DOHH2 (cell line): ENCODE results near the gene SNW1.

Experiments used
- H3F3A ChIP-seq: fragments of 200-600 bp; sonication (generic), shearing (Covaris generic); 2 replicates; pipeline ENCODE4 v1.6.0; 2016; ENCODE audit warnings: antibody characterized with exemption, mild to moderate bottlenecking; ENCODE audit not compliant: control insufficient read depth, insufficient read depth
- H3K27ac ChIP-seq: fragments of 200-600 bp; sonication (generic); 2 replicates; pipeline ENCODE4 v1.5.1; 2014; ENCODE audit warnings: low read depth, mild to moderate bottlenecking, low read length, moderate library complexity
- H3K27me3 ChIP-seq: fragments of 200-600 bp; sonication (generic); 2 replicates; pipeline ENCODE4 v1.6.1; 2014; ENCODE audit warnings: mild to moderate bottlenecking, low read length, mixed read lengths; ENCODE audit not compliant: control insufficient read depth
- H3K36me3 ChIP-seq: fragments of 200-600 bp; sonication (generic); 2 replicates; pipeline ENCODE4 v1.6.1; 2014; ENCODE audit warnings: mild to moderate bottlenecking, low read length, moderate library complexity, mixed read lengths; ENCODE audit not compliant: control insufficient read depth
- H3K4me1 ChIP-seq: fragments of 200-600 bp; sonication (generic); 2 replicates; pipeline ENCODE4 v1.6.1; 2014; ENCODE audit warnings: mild to moderate bottlenecking, low read length, mixed read lengths; ENCODE audit not compliant: control insufficient read depth
- H3K4me2 ChIP-seq: fragments of 200-600 bp; sonication (generic); 2 replicates; pipeline ENCODE4 v1.6.0; 2014; ENCODE audit warnings: mild to moderate bottlenecking, low read length, moderate library complexity
- H3K4me3 ChIP-seq: fragments of 200-600 bp; sonication (generic); 2 replicates; pipeline ENCODE4 v1.5.1; 2014; ENCODE audit warnings: mild to moderate bottlenecking, low read length, mixed read lengths
- H3K79me2 ChIP-seq: fragments of 200-600 bp; sonication (generic); 2 replicates; pipeline ENCODE4 v1.6.1; 2014; ENCODE audit warnings: mild to moderate bottlenecking, low read length, mixed read lengths; ENCODE audit not compliant: control insufficient read depth
- H3K9me2 ChIP-seq: fragments of 200-600 bp; sonication (generic); replicated peaks from 2 replicates; pipeline ENCODE4 v1.6.1; 2014; ENCODE audit warnings: mild to moderate bottlenecking, low read length, mixed read lengths; ENCODE audit not compliant: control insufficient read depth
- H3K9me3 ChIP-seq: fragments of 200-600 bp; sonication (generic); 2 replicates; pipeline ENCODE4 v1.6.1; 2014; ENCODE audit warnings: antibody characterized with exemption, low read length, mixed read lengths; ENCODE audit not compliant: control insufficient read depth, insufficient read depth
- H4K20me1 ChIP-seq: fragments of 200-600 bp; sonication (generic); 2 replicates; pipeline ENCODE4 v1.6.0; 2014; ENCODE audit warnings: low read depth, mild to moderate bottlenecking, antibody characterized with exemption, low read length, moderate library complexity; ENCODE audit not compliant: control insufficient read depth, insufficient read depth
- CTCF ChIP-seq: fragments of 200-600 bp; sonication (generic); IDR thresholded peaks from one replicate; pipeline ENCODE4 v1.5.1; 2014; ENCODE audit warnings: antibody characterized with exemption, mild to moderate bottlenecking, low read depth, low read length; ENCODE audit not compliant: poor library complexity, severe bottlenecking
- EZH2phosphoT487 ChIP-seq: fragments of 200-600 bp; sonication (generic); IDR thresholded peaks from 2 replicates; pipeline ENCODE4 v1.6.1; 2017; ENCODE audit warnings: borderline replicate concordance, mild to moderate bottlenecking, antibody characterized with exemption, low read length, moderate library complexity, mixed read lengths

The SNW1 gene

GRCh38 chr14:77760381-77761204 lies at the start of gene SNW1:
Gene SNW1, minus strand, starts transcription at chr14:77761156. Its CDS starts 29 bp downstream, at chr14:77761127.
- Histone ChIP-seq H3K79me2 (peaks cover 54% of the 10 kb centered on the region), H3K36me3 (peaks cover 39% of the 10 kb centered on the region), H4K20me1 (peaks cover 18% of the 10 kb centered on the region), H3K4me3 (peak within 1 kb of the TSS; percentile 99), H3K4me2 (peak within 1 kb of the TSS; percentile 80), H3K9me2 (no peaks in the 10 kb centered on the region), H3F3A (no peaks in the 10 kb centered on the region), H3K27me3 (no peaks in the 10 kb centered on the region), H3K4me1 (peaks cover 31% of the 10 kb centered on the region), H3K9me3 (no peaks in the 10 kb centered on the region), H3K27ac (peak within 1 kb of the TSS; percentile 70)
- TF ChIP-seq EZH2phosphoT487 (no peak), CTCF (no peak)

GRCh38 chr14:77809011-77809410 lies 48.1 kb upstream of the SNW1 start:
- Histone ChIP-seq H4K20me1 (no peaks in the 10 kb centered on the region), H3K4me2 (no peak overlapping the region), H3K79me2 (no peaks in the 10 kb centered on the region), H3K27ac (no peak overlapping the region), H3K4me1 (peaks cover 2% of the 10 kb centered on the region; the same call in 1 of the 2 replicates), H3K27me3 (no peaks in the 10 kb centered on the region), H3F3A (no peaks in the 10 kb centered on the region), H3K36me3 (no peaks in the 10 kb centered on the region), H3K4me3 (no peak overlapping the region), H3K9me2 (no peaks in the 10 kb centered on the region), H3K9me3 (no peaks in the 10 kb centered on the region)
- TF ChIP-seq CTCF: no peak

GRCh38 chr14:77808250-77808649 lies 47.3 kb upstream of the SNW1 start:
- Histone ChIP-seq H3K4me3 (no peak overlapping the region), H3K4me1 (peaks cover 2% of the 10 kb centered on the region; the same call in 1 of the 2 replicates), H3K4me2 (no peak overlapping the region), H3K27ac (no peak overlapping the region), H3K9me2 (no peaks in the 10 kb centered on the region), H3K27me3 (no peaks in the 10 kb centered on the region), H4K20me1 (no peaks in the 10 kb centered on the region), H3K9me3 (no peaks in the 10 kb centered on the region), H3K36me3 (no peaks in the 10 kb centered on the region), H3F3A (no peaks in the 10 kb centered on the region), H3K79me2 (no peaks in the 10 kb centered on the region)
- no peak for TF ChIP-seq CTCF
- TF ChIP-seq EZH2phosphoT487: no peak
